Esophagus muscularis mucosa (tissue), 4 donors: ENCODE data around the gene TOB2. TPM values are rescaled to one million over a fixed set of nuclear protein-coding genes. Genes with fewer than 3 reads are reported as not detected.

ENCODE experiments used
- DNase-seq: peaks from one replicate; pipeline ENCODE4 v3.0.0-alpha.2; 2017; ENCODE audit errors: extremely low spot score
- H3K27ac ChIP-seq, 4 donors: fragments of 200-600 bp; sonication (generic); replicated peaks in 1 of 4; 1 replicate in 3 of 4; 2 replicates in 1 of 4; pipeline ENCODE4 v1.5.1; 2016 to 2019; ENCODE audit warnings: mild to moderate bottlenecking in 1 of 4
- H3K27me3 ChIP-seq, 4 donors: fragments of 200-600 bp; sonication (generic); one replicate each; pipeline versions ENCODE4 v1.5.1 to v1.6.0; 2016 to 2019
- H3K36me3 ChIP-seq, 4 donors: fragments of 200-600 bp; sonication (generic); one replicate each; pipeline ENCODE4 v1.5.1; 2016 to 2019
- H3K4me1 ChIP-seq, 4 donors: fragments of 200-600 bp; sonication (generic); one replicate each; pipeline ENCODE4 v1.5.1; 2016 to 2019
- H3K4me3 ChIP-seq, 4 donors: fragments of 200-600 bp; sonication (generic); 1 replicate in 2 of 4; 2 replicates in 2 of 4; pipeline ENCODE4 v1.5.1; 2016 to 2019; ENCODE audit warnings: mild to moderate bottlenecking in 4 of 4, moderate library complexity in 1 of 4
- H3K9me3 ChIP-seq, 4 donors: fragments of 200-600 bp; sonication (generic); 1 replicate in 3 of 4; 2 replicates in 1 of 4; pipeline ENCODE4 v1.5.1; 2016 to 2019
- CTCF ChIP-seq, 3 experiments: fragments of 200-600 bp in 2 of 3; fragments of 450-650 bp in 1 of 3; sonication (generic) in 2 of 3; IDR thresholded peaks; one replicate each; pipeline ENCODE4 v1.5.1; 2017 to 2019; ENCODE audit warnings: antibody characterized with exemption in 3 of 3, mild to moderate bottlenecking in 2 of 3, moderate library complexity in 1 of 3
- EP300 ChIP-seq: sonication (generic); formaldehyde crosslinking; IDR thresholded peaks from one replicate; pipeline ENCODE4 v1.6.1; 2017; ENCODE audit warnings: antibody characterized with exemption
- POLR2A ChIP-seq: fragments of 450-650 bp; IDR thresholded peaks from one replicate; pipeline ENCODE4 v1.6.1; 2017; ENCODE audit warnings: antibody characterized with exemption, moderate library complexity, mild to moderate bottlenecking, low read depth
- POLR2AphosphoS5 ChIP-seq, 2 donors: sonication (generic); formaldehyde crosslinking; IDR thresholded peaks; one replicate each; pipeline ENCODE4 v1.6.1; 2017; ENCODE audit warnings: antibody characterized with exemption in 2 of 2
- WGBS: methylation state at CpG from one replicate; pipeline ENCODE4 v1.1.5; 2018; 5-methylcytosine and 5-hydroxymethylcytosine counted together
- intact Hi-C: fragments of 100-400 bp; cut with DNase I; formaldehyde crosslinking; loops from one replicate; pipeline ENCODE4 v1.15.1; 2023
- total RNA-seq, 4 donors: library from RNA; depleted of rRNA; stranded (reverse); fragments of >200 nt; gene quantifications; one replicate each; pipeline versions ENCODE4 v1.1.0 to v1.2.1, GENCODE V29; 2016

TOB2 gene
- total RNA-seq: 100 to 1,000 TPM in 1 of 4 donors, 10 to 100 TPM in 3; 56.2 to 100 (median 93.0) TPM

GRCh38 chr22:41446639-41447434 is at the start of gene TOB2:
Gene TOB2, minus strand, starts transcription at chr22:41446801. Its CDS starts 9,456 bp downstream, at chr22:41437345.
- peaks cover 0 to 5% (median 0%) of the 10 kb centered on the region in 4 donors for H3K27me3 ChIP-seq
- peak within 1 kb of the TSS; percentile 88 to 100 (median 98) for H3K4me3 ChIP-seq
- intact Hi-C loops: no loop called here
- peaks cover 0 to 14% (median 7%) of the 10 kb centered on the region in 4 donors for H3K36me3 ChIP-seq
- H3K27ac ChIP-seq: peak within 1 kb of the TSS; percentile 99 to 100 (median 100)
- peaks cover 28 to 32% (median 31%) of the 10 kb centered on the region in 4 donors for H3K4me1 ChIP-seq
- H3K9me3 ChIP-seq: no peaks in the 10 kb centered on the region
- no peak for TF ChIP-seq EP300
- TF ChIP-seq POLR2AphosphoS5 (IDR thresholded peaks at IDR 0.05): peak; percentile 100
- peak; percentile 99 for TF ChIP-seq POLR2A
- TF ChIP-seq CTCF (IDR thresholded peaks at IDR 0.05): no peak
- 0% methylated on average over 37 of the region's 85 CpGs for WGBS
- DNase-seq: peak; percentile 98

GRCh38 chr22:41491374-41492100 is 44.9 kb upstream of the TOB2 start:
- DNase-seq: no peak
- intact Hi-C loops: no loop called here
- no peaks in the 10 kb centered on the region for H3K27me3 ChIP-seq
- peaks cover 83 to 97% (median 88%) of the 10 kb centered on the region in 4 donors for H3K4me1 ChIP-seq
- no peaks in the 10 kb centered on the region for H3K9me3 ChIP-seq
- no peak overlapping the region for H3K4me3 ChIP-seq
- peaks cover 0 to 7% (median under 1%) of the 10 kb centered on the region in 4 donors for H3K36me3 ChIP-seq
- peak overlapping the region; percentile 82 to 95 (median 86) for H3K27ac ChIP-seq
- 39% methylated on average over 5 of the region's 5 CpGs for WGBS
- TF ChIP-seq POLR2AphosphoS5 (IDR thresholded peaks at IDR 0.05) (peak; percentile 45 to 75), POLR2A (no peak), EP300 (no peak), CTCF (IDR thresholded peaks at IDR 0.05) (no peak)

- H3K9me3 ChIP-seq: no peaks in the 10 kb centered on the region
- H3K4me3 ChIP-seq: no peak overlapping the region
- intact Hi-C loops: no loop called here
- peak overlapping the region; percentile 82 to 95 (median 86) for H3K27ac ChIP-seq
- TF ChIP-seq POLR2A (no peak), POLR2AphosphoS5 (IDR thresholded peaks at IDR 0.05) (no peak), CTCF (IDR thresholded peaks at IDR 0.05) (no peak)
- no peaks in the 10 kb centered on the region for H3K36me3 ChIP-seq
- DNase-seq: no peak
- H3K4me1 ChIP-seq: peaks cover 87 to 100% (median 99%) of the 10 kb centered on the region in 4 donors
- H3K27me3 ChIP-seq: no peaks in the 10 kb centered on the region
- WGBS: 83% methylated on average over 3 of the region's 3 CpGs
Observed at GRCh38 chr22:41488596-41489385, 42.2 kb upstream of the TOB2 start.

- TF ChIP-seq POLR2A (no peak), EP300 (no peak), CTCF (IDR thresholded peaks at IDR 0.05) (no peak), POLR2AphosphoS5 (IDR thresholded peaks at IDR 0.05) (no peak)
- H3K4me1 ChIP-seq: peaks cover 89 to 100% (median 99%) of the 10 kb centered on the region in 4 donors
- peak overlapping the region; percentile 82 to 95 (median 86) for H3K27ac ChIP-seq
- no peak for DNase-seq
- H3K36me3 ChIP-seq: no peaks in the 10 kb centered on the region
- no peaks in the 10 kb centered on the region for H3K27me3 ChIP-seq
- H3K4me3 ChIP-seq: no peak overlapping the region
- no peaks in the 10 kb centered on the region for H3K9me3 ChIP-seq
- WGBS: 73% methylated on average over 4 of the region's 4 CpGs
- intact Hi-C loops: no loop called here
Observed at GRCh38 chr22:41488076-41488475, 41.5 kb upstream of the TOB2 start.
